Stimulated activated naive CD4-positive, alpha-beta T cell treated with Interleukin-2 at 50 U/mL for 16 hours (primary cell): ENCODE data around the gene GTPBP4.
"Not testable (repeated sequence)": the region's sequence is repeated elsewhere in the genome, so short reads cannot be mapped to it uniquely, and the experiment has no call there.

ENCODE experiments used
- DNase-seq: peaks from one replicate; lab custom pipeline; 2025; lab: John Stamatoyannopoulos, UW

GTPBP4 gene

GRCh38 chr10:1024103-1024502 is 35.9 kb downstream of the GTPBP4 start:
- DNase-seq, result no peak

- no peak for DNase-seq
Observed at GRCh38 chr10:1025683-1026082, 37.4 kb downstream of the GTPBP4 start, which contains the start of gene IDI2. TSS of gene IDI2 (minus strand) at chr10:1025859. CDS start at chr10:1024723, 1,136 bp downstream.

GRCh38 chr10:1026578-1026977 is 38.3 kb downstream of the GTPBP4 start:
- DNase-seq, result no peak

DNA sequence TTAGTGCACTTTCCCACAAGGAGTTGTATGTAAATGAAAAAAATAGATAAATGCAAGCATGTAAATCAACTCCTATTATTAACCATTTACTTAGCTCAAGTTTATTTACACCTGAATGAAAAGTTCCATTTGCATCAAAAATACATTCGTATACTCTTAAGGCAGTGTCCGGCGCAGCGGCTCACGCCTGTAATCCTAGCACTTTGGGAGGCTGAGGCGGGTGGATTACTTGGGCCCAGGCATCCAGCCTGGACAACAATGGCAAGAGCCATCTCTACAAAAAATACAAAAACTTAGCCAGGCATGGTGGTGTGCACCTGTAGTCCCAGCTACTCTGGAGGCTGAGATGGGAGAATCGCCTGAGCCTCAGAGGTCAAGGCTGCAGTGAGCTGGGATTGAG is 41.6 kb downstream of the GTPBP4 start:
- DNase-seq, result no peak

DNA sequence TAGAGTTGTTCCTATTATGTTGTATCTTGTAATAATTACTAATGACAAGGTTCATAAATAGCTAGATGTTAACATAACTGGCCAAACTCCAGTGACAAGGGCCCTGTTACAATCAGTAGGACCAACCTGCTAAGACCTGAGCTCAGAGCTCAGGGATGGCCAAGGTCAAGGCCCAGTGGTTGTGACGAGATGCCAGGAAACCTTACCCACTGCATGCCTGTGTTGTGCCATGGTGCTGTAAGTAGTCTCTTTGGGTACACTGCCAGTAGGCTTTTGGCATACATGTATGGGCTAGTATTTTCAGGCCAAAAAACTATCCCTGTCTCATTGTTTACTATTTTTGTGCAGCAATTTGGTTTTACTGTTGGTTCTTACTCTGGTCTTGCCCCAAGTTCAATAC is 45.4 kb downstream of the GTPBP4 start:
- DNase-seq, result no peak

GRCh38 chr10:1034758-1035157 is 46.5 kb downstream of the GTPBP4 start:
- DNase-seq, result no peak

DNA sequence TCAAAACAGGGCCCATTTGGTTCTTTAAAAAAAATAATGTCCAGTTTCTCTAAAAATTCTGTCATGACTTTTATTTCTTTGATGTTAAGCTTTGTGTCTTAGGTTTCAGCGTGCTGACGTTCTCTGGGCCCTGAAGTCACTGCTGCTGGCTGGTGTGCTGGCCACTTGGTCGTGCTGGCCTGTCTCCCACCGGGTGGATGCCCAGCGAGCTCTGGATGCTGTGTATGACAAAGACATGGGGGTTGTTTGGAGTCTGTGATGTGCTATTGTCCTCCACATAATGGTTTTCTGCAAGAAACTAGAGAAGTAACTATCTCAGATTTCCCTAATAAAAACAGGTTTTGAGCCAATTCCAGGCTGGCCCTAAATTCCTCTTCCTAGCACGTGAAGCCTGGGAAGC is 47.0 kb downstream of the GTPBP4 start:
- DNase-seq, result no peak

DNA sequence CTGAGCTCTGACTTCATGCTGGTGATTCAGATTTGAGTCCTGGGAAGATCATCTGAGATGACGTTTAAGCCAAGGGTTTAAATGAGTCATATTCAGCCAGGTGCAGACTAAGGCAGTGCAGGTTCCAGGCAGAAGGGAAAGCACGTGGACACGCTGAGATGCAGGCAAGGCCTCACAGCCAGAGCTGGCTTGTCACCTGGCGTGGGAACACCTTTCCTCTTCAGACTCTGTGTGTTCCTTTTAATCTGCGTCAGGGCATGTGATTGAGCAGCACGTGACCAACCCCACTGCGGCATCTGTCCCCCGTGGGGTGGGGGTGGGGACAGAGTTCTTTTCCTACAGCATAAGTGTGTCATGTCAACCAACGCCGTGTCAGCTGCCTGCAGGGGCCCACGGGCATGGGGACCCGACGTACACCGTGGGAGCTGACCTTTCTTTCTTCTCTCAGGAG is 48.1 kb downstream of the GTPBP4 start:
- DNase-seq, result peak; percentile 7

- no peak for DNase-seq
Observed at GRCh38 chr10:1037098-1037497, 48.9 kb downstream of the GTPBP4 start.

DNA sequence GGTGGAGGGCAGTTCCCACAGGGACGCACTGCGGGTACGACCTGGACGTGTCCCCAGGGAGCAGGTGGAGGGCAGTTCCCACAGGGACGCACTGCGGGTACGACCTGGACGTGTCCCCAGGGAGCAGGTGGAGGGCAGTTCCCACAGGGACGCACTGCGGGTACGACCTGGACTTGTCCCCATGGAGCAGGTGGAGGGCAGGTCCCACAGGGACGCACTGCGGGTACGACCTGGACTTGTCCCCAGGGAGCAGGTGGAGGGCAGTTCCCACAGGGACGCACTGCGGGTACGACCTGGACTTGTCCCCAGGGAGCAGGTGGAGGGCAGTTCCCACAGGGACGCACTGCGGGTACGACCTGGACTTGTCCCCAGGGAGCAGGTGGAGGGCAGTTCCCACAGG is 50.5 kb downstream of the GTPBP4 start:
- DNase-seq, result not testable (repeated sequence)

DNA sequence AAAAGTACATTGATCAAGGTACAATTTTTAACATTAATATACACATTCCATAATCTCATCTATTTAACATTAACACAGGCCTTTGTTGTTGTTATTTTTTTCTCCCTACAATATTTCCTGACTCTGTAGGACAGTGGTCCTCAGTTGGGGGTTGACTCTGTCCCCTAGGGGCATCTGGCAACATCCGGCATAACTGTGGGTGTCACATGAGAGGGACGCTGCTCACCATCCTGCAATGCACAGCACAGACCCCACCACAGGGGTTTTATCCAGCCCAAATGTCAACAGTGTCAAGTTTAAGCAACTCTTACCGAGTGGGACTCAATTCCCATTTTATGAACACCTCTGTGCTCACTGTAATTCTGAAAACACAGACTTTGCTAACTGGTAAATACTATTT is 51.9 kb downstream of the GTPBP4 start:
- DNase-seq, result no peak

DNA sequence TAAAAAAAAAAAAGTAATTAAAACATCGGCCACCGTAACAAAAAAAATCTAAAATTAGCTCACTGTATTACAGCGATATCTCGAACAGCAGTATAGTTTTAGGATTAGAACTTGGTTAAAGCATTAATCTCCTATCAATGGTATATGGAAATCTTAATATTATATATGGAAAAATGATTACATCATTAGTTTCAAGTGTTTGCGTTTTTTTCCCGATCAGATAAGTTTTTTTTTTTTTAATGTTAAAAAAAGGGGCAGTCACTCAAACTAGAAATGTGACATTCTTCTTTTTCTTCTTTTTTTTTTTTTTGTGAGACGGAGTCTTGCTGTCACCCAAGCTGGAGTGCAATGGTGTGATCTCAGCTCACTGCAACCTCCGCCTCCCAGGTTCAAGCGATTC is 53.3 kb downstream of the GTPBP4 start:
- no peak for DNase-seq

- DNase-seq, result no peak
Observed at GRCh38 chr10:1043532-1043995, 55.3 kb downstream of the GTPBP4 start.

DNA sequence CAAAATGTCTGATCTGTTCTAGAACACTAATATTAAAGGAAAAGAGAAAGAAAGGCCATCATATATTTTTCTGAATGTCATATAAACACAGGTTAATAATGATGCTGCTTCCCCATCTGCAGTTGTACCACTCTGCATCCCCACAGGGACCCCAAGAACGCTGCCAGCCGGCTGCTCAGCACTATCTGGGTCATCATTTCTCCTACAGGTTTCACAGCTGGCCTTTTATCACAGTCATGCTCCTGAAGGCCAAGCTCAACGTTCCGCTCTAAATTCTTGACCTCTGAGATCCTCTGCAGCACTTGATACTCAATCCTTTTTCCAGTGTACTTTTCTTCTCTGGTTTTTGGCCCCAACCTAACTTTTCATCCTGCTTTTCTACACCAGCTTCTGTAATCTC is 55.9 kb downstream of the GTPBP4 start:
- no peak for DNase-seq

GRCh38 chr10:1044964-1045363 is 56.7 kb downstream of the GTPBP4 start:
- no peak for DNase-seq

DNA sequence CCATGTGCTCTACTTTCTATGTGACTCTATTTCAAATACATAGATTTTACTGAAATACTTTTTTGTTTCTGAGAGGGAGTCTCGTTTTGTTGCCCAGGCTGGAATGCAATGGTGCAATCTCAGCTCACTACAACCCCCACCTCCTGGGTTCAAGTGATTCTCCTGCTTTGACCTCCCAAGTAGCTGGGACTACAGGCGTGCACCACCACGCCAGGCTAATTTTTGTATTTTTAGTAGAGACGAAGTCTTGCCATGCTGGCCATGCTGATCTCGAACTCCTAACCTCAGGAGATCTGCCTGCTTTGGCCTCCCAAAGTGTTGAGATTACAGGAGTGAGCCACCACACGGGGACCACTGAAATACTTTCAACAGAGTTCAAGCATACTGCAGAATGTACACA is 57.2 kb downstream of the GTPBP4 start:
- DNase-seq, result no peak

GRCh38 chr10:1047937-1048336 is 59.7 kb downstream of the GTPBP4 start:
- DNase-seq, result no peak

- DNase-seq, result peak; percentile 82
Observed at GRCh38 chr10:1048349-1048731, 60.1 kb downstream of the GTPBP4 start.

GRCh38 chr10:1048732-1049424 is 60.6 kb downstream of the GTPBP4 start, which contains the start of gene IDI1:
TSS of gene IDI1 (minus strand) at chr10:1049119. CDS start at chr10:1049003, 116 bp downstream.
- peak; percentile 98 for DNase-seq

- DNase-seq, result no peak
Observed at GRCh38 chr10:1049425-1049958, 61.3 kb downstream of the GTPBP4 start.

DNA sequence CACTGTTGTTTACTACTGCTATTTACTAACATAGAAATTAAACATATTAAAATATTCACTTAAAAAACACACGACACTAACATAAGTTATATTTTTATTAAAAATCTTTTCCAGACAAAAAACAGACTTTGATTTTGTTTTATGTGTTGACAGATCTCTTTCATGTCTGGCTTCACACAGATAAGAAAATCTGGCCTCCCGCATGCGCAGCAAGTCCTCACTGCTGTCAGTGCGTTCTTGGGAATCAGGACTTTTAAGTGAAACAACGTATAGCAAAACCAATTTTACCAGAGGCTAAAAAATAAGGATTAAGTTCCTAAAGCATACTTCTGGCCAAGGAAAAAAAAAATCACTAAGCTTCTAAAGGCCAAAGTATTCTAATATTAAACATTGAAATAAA is 61.9 kb downstream of the GTPBP4 start:
- no peak for DNase-seq

GRCh38 chr10:1050554-1050953 is 62.3 kb downstream of the GTPBP4 start:
- DNase-seq, result peak; percentile 33

DNA sequence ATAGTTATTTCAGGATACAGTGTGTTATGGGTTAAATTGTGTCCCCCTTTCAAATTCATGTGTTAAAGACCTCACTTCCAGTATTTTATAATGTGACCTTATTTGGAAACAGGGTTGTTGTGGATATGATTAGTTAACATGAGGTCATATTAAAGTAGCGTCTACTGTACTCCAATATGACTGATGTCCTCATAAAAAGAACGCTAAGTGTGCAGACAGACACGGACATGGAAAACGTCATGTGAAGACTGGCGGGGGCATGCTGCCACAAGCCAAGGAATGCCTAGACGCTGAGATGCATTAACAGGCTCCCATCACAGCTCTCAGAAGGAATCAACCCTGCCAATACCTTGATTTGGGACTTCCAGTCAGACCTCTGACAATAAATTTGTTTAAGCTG is 66.5 kb downstream of the GTPBP4 start:
- no peak for DNase-seq
